WTC11 (cell line): ENCODE results near the gene GNMT. TPM values are rescaled to one million over a fixed set of nuclear protein-coding genes. Genes with fewer than 3 reads are reported as not detected.
A peak's percentile ranks its signal among the peaks of the same experiment; 100 is the strongest.

Experiments
- ATAC-seq: fragments of 200-7000 bp; cut with Tn5 transposase; 2 replicates; pipeline ENCODE4 v1.10.0; 2021; ENCODE audit warnings: mild to moderate bottlenecking, moderate library complexity
- CTCF ChIA-PET: fragments of 300-600 bp; sonication (Branson Sonifier 250); formaldehyde crosslinking; loops from one replicate; lab custom pipeline; 2021; ENCODE audit warnings: antibody characterized with exemption; lab: Charles Lee
- POLR2A ChIA-PET: fragments of 350-600 bp; sonication (Branson Sonifier 250); formaldehyde crosslinking; loops from one replicate; lab custom pipeline; 2021; ENCODE audit warnings: antibody characterized with exemption; lab: Charles Lee
- DNase-seq: peaks from one replicate; pipeline ENCODE4 v3.0.0; 2021; ENCODE audit warnings: low spot score
- H3K27ac Mint-ChIP-seq: 2 replicates; pipeline ENCODE4 v1.8.0; 2021; ENCODE audit warnings: mixed read lengths
- H3K27me3 Mint-ChIP-seq: 2 replicates; pipeline ENCODE4 v1.8.0; 2021; ENCODE audit warnings: low read depth, mild to moderate bottlenecking, moderate library complexity, mixed read lengths
- H3K36me3 Mint-ChIP-seq: 2 replicates; pipeline ENCODE4 v1.8.0; 2021; ENCODE audit warnings: mixed read lengths
- H3K4me1 Mint-ChIP-seq: 2 replicates; pipeline ENCODE4 v1.8.0; 2022; ENCODE audit warnings: mixed read lengths
- H3K4me3 Mint-ChIP-seq: 2 replicates; pipeline ENCODE4 v1.8.0; 2021; ENCODE audit warnings: mild to moderate bottlenecking, moderate library complexity, mixed read lengths
- H3K9me3 Mint-ChIP-seq: 2 replicates; pipeline ENCODE4 v1.8.0; 2021; ENCODE audit warnings: mixed read lengths
- ATF2 ChIP-seq: sonication (generic); formaldehyde crosslinking; IDR thresholded peaks from 2 replicates; pipeline ENCODE4 v1.8.1; 2022; ENCODE audit warnings: low read depth, missing genetic modification reagents, borderline replicate concordance
- ERG ChIP-seq: fragments of 250-450 bp; sonication (Bioruptor Pico); IDR thresholded peaks from 2 replicates; pipeline ENCODE4 v1.8.0; 2021; ENCODE audit warnings: mild to moderate bottlenecking
- ETV6 ChIP-seq: sonication (generic); formaldehyde crosslinking; IDR thresholded peaks from 2 replicates; pipeline ENCODE4 v1.8.1; 2022; ENCODE audit warnings: mild to moderate bottlenecking, missing genetic modification reagents
- FOXP1 ChIP-seq: sonication (generic); formaldehyde crosslinking; IDR thresholded peaks from 2 replicates; pipeline ENCODE4 v1.8.0; 2022; ENCODE audit warnings: missing genetic modification reagents, mild to moderate bottlenecking, moderate library complexity, borderline replicate concordance
- GABPB1 ChIP-seq: sonication (generic); formaldehyde crosslinking; IDR thresholded peaks from 2 replicates; pipeline ENCODE4 v1.8.1; 2023; ENCODE audit warnings: mild to moderate bottlenecking, missing genetic modification reagents
- IRF2 ChIP-seq: sonication (generic); formaldehyde crosslinking; IDR thresholded peaks from 2 replicates; pipeline ENCODE4 v1.8.0; 2022; ENCODE audit warnings: low read depth, missing genetic modification reagents, borderline replicate concordance
- JUN ChIP-seq: sonication (generic); formaldehyde crosslinking; IDR thresholded peaks from 2 replicates; pipeline ENCODE4 v1.8.0; 2023; ENCODE audit warnings: mild to moderate bottlenecking, missing genetic modification reagents
- MAX ChIP-seq: sonication (generic); formaldehyde crosslinking; IDR thresholded peaks from 2 replicates; pipeline ENCODE4 v1.8.0; 2022; ENCODE audit warnings: mild to moderate bottlenecking, missing genetic modification reagents
- MXD4 ChIP-seq: fragments of 250-450 bp; sonication (Bioruptor Pico); IDR thresholded peaks from 2 replicates; pipeline ENCODE4 v1.8.0; 2021; ENCODE audit warnings: mild to moderate bottlenecking, moderate library complexity, borderline replicate concordance
- MYBL2 ChIP-seq: sonication (generic); formaldehyde crosslinking; IDR thresholded peaks from 2 replicates; pipeline ENCODE4 v1.8.1; 2023; ENCODE audit warnings: mild to moderate bottlenecking, moderate library complexity, missing genetic modification reagents
- NR3C1 ChIP-seq: sonication (generic); formaldehyde crosslinking; conservative IDR thresholded peaks from 2 replicates; pipeline ENCODE4 v1.8.1; 2023; ENCODE audit warnings: low read depth, mild to moderate bottlenecking, missing genetic modification reagents
- TEAD4 ChIP-seq: sonication (generic); formaldehyde crosslinking; IDR thresholded peaks from 2 replicates; pipeline ENCODE4 v1.8.0; 2022; ENCODE audit warnings: mild to moderate bottlenecking, missing genetic modification reagents
- ZBTB43 ChIP-seq: sonication (generic); formaldehyde crosslinking; IDR thresholded peaks from 2 replicates; pipeline ENCODE4 v1.8.1; 2023; ENCODE audit warnings: mild to moderate bottlenecking, missing genetic modification reagents
- ZNF317 ChIP-seq: sonication (generic); formaldehyde crosslinking; IDR thresholded peaks from 2 replicates; pipeline ENCODE4 v1.8.1; 2023; ENCODE audit warnings: low read depth, mild to moderate bottlenecking, moderate library complexity, missing genetic modification reagents, borderline replicate concordance
- ZNF423 ChIP-seq: fragments of 250-450 bp; sonication (Bioruptor Pico); IDR thresholded peaks from 2 replicates; pipeline ENCODE4 v2.1.2; 2022; ENCODE audit warnings: mild to moderate bottlenecking, moderate library complexity
- ZSCAN18 ChIP-seq: fragments of 250-450 bp; sonication (Bioruptor Pico); IDR thresholded peaks from 2 replicates; pipeline ENCODE4 v2.1.2; 2022; ENCODE audit warnings: mild to moderate bottlenecking, moderate library complexity
- total RNA-seq: library from RNA; stranded (reverse); gene quantifications from 3 replicates; pipeline ENCODE4 v1.2.3, GENCODE V29; 2021
- TF ChIP-seq, protein P1 (sequence below): sonication (generic); formaldehyde crosslinking; IDR thresholded peaks from 2 replicates; pipeline ENCODE4 v1.8.1; 2023; ENCODE audit warnings: mild to moderate bottlenecking, missing genetic modification reagents, moderate library complexity
- TF ChIP-seq, protein P2 (sequence below): fragments of 250-450 bp; sonication (Bioruptor Pico); IDR thresholded peaks from 2 replicates; pipeline ENCODE4 v1.9.0; 2021; ENCODE audit warnings: moderate library complexity, mild to moderate bottlenecking, inconsistent platforms, borderline replicate concordance

The GNMT gene
- total RNA-seq, 1 experiment from 2014 or later: 2.0 TPM

- TF ChIP-seq ETV6 (CRISPR knock-in tag) (no peak), ZBTB43 (CRISPR knock-in tag) (no peak), ZNF423 (CRISPR knock-in tag) (no peak), NR3C1 (no peak), GABPB1 (CRISPR knock-in tag) (no peak), IRF2 (no peak), FOXP1 (no peak), MYBL2 (CRISPR knock-in tag) (no peak), ZSCAN18 (CRISPR knock-in tag) (no peak), ATF2 (CRISPR knock-in tag) (no peak), MXD4 (CRISPR knock-in tag) (no peak), TEAD4 (CRISPR knock-in tag) (no peak)
- TF ChIP-seq, protein P1, sequence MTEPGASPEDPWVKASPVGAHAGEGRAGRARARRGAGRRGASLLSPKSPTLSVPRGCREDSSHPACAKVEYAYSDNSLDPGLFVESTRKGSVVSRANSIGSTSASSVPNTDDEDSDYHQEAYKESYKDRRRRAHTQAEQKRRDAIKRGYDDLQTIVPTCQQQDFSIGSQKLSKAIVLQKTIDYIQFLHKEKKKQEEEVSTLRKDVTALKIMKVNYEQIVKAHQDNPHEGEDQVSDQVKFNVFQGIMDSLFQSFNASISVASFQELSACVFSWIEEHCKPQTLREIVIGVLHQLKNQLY (CRISPR knock-in tag): no peak
Observed at GRCh38 chr6:42969934-42970333, 9.4 kb downstream of the GNMT start (continued).

DNA sequence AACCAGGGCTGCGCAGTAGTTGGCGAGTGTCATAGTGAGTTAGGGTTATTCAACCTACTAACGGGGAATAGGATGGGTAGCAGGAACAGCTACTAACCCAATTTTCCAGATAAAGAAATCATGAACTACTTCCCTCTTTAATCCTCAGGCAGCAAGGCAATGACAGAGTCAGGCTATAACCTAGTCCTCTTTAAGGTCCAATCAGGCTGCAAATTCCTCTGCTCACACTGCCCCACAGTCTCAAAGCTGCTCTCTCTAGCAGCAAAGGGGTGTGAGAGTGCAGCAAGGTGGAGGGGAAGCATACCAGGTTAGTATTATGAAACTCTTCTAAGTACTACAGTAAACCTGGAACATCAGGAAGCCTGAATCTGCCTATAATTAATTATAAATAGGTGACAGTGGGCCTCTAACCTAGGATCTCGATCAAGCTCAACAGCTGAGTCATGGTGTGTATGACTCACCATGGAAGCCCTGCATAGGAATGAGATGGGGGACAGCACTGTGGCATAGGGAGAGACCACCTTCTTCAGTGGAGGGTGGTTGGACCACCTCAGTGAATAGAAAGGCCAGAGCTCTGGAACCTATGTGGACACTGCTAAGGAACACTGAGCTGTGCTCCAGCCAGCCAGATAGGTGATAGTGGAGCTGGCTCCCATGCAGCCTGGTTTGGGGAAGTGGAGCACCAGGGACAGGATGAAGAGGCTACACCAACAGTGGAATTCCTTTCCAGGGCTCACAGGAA lies 10.5 kb downstream of the GNMT start:
- ChIA-PET CTCF (interaction anchor here (1.3 to 1.6 kb wide), 2 partner anchors 40 to 59 kb away, joined by 3 to 5 read pairs; no protein-coding TSS in a partner anchor), POLR2A (interaction anchor here (1.5 to 2.7 kb wide), 2 partner anchors 13 to 42 kb away, joined by 4 to 9 read pairs; partner anchors contain the start of genes CNPY3 and PPP2R5D)
- H3K9me3 Mint-ChIP-seq: no peaks in the 10 kb centered on the region
- no peak overlapping the region; the same call in 1 of the 2 replicates for H3K27ac Mint-ChIP-seq
- no peaks in the 10 kb centered on the region for H3K36me3 Mint-ChIP-seq
- no peak for DNase-seq
- ATAC-seq: peak; percentile 15; the same call in 1 of the 2 replicates
- H3K4me1 Mint-ChIP-seq: no peaks in the 10 kb centered on the region
- no peaks in the 10 kb centered on the region for H3K27me3 Mint-ChIP-seq
- TF ChIP-seq JUN (CRISPR knock-in tag) (no peak), MAX (no peak), TEAD4 (CRISPR knock-in tag) (no peak), ZNF317 (CRISPR knock-in tag) (no peak), MYBL2 (CRISPR knock-in tag) (no peak), ZNF423 (CRISPR knock-in tag) (no peak), ERG (CRISPR knock-in tag) (no peak)
- TF ChIP-seq, protein P2, sequence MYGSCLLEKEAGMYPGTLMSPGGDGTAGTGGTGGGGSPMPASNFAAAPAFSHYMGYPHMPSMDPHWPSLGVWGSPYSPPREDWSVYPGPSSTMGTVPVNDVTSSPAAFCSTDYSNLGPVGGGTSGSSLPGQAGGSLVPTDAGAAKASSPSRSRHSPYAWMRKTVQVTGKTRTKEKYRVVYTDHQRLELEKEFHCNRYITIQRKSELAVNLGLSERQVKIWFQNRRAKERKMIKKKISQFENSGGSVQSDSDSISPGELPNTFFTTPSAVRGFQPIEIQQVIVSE: no peak
- no peak overlapping the region for H3K4me3 Mint-ChIP-seq
